ENCODE measurements around the gene YEATS4. TPM values are rescaled to one million over a fixed set of nuclear protein-coding genes. Genes with fewer than 3 reads are reported as not detected.

YEATS4 gene
- total RNA-seq, 1 experiment from 2014 or later: 20.9 TPM

DNA sequence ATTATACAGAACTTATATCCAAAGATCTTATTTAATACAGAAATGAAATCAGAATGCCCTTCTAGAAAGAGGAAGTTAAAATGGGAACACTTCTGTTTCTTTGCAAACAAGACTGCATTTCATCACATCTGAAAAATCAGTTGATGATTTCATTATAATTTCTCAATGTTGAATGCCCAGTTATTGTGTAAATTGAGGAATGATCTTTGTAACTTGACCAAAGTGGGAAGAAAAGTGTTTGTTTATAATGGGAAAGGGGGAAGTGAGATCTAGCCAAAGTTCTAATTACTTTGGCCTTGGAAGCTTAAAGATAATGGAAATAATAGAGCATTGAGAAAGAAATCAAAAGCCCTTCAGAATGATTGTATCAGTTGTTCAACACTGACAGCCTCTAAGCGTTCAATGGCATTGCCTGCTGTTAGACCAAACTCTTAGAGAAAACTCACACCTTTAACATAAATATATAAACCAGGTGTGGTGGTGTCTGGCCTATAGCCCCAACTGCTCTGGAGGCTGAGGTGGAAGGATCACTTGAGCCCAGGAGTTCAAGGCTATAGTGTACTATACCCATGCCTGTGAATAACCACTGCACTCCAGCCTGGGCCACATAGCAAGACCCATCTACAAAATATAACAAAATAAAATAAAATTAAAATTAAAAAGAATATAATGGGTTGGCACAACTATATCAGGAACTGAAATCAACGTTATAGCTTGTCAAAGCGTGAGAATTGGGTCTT is 21.3 kb upstream of the YEATS4 start:
- no peaks in the 10 kb centered on the region; the same call in 1 of the 2 replicates for H3K36me3 ChIP-seq (ENCODE audit: control insufficient read depth, insufficient read depth, low read length)
- TF ChIP-seq, protein P1, sequence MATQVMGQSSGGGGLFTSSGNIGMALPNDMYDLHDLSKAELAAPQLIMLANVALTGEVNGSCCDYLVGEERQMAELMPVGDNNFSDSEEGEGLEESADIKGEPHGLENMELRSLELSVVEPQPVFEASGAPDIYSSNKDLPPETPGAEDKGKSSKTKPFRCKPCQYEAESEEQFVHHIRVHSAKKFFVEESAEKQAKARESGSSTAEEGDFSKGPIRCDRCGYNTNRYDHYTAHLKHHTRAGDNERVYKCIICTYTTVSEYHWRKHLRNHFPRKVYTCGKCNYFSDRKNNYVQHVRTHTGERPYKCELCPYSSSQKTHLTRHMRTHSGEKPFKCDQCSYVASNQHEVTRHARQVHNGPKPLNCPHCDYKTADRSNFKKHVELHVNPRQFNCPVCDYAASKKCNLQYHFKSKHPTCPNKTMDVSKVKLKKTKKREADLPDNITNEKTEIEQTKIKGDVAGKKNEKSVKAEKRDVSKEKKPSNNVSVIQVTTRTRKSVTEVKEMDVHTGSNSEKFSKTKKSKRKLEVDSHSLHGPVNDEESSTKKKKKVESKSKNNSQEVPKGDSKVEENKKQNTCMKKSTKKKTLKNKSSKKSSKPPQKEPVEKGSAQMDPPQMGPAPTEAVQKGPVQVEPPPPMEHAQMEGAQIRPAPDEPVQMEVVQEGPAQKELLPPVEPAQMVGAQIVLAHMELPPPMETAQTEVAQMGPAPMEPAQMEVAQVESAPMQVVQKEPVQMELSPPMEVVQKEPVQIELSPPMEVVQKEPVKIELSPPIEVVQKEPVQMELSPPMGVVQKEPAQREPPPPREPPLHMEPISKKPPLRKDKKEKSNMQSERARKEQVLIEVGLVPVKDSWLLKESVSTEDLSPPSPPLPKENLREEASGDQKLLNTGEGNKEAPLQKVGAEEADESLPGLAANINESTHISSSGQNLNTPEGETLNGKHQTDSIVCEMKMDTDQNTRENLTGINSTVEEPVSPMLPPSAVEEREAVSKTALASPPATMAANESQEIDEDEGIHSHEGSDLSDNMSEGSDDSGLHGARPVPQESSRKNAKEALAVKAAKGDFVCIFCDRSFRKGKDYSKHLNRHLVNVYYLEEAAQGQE (IDR thresholded peaks at IDR 0.05; ENCODE audit: insufficient read depth in 1 of 2, low read depth in 2 of 2, low read length in 1 of 2): no peak
- TF ChIP-seq, protein P2, sequence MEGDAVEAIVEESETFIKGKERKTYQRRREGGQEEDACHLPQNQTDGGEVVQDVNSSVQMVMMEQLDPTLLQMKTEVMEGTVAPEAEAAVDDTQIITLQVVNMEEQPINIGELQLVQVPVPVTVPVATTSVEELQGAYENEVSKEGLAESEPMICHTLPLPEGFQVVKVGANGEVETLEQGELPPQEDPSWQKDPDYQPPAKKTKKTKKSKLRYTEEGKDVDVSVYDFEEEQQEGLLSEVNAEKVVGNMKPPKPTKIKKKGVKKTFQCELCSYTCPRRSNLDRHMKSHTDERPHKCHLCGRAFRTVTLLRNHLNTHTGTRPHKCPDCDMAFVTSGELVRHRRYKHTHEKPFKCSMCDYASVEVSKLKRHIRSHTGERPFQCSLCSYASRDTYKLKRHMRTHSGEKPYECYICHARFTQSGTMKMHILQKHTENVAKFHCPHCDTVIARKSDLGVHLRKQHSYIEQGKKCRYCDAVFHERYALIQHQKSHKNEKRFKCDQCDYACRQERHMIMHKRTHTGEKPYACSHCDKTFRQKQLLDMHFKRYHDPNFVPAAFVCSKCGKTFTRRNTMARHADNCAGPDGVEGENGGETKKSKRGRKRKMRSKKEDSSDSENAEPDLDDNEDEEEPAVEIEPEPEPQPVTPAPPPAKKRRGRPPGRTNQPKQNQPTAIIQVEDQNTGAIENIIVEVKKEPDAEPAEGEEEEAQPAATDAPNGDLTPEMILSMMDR (IDR thresholded peaks at IDR 0.05): no peak
- TF ChIP-seq TCF7L2 (IDR thresholded peaks at IDR 0.05; ENCODE audit: low read depth, low read length): no peak
- no peak for TF ChIP-seq POLR2AphosphoS5 (IDR thresholded peaks at IDR 0.05; ENCODE audit: low read depth, low read length)
- TF ChIP-seq SIN3A (IDR thresholded peaks at IDR 0.05; ENCODE audit: borderline replicate concordance, insufficient read depth, low read depth, low read length): no peak
- DNase-seq (ENCODE audit: low read depth, low spot score) (no peak), ATAC-seq (no peak)
- ChIA-PET POLR2A (no interaction called here), CTCF (no interaction called here)
- no peaks in the 10 kb centered on the region; the same call in 1 of the 2 replicates for H3K27me3 ChIP-seq (ENCODE audit: control insufficient read depth, insufficient read depth, low read length)
- H3K9me3 ChIP-seq (ENCODE audit: control insufficient read depth, insufficient read depth, low read depth, low read length): no peaks in the 10 kb centered on the region
- H3K4me3 ChIP-seq (ENCODE audit: low read depth in 2 of 2, low read length in 2 of 2): no peak overlapping the region
- no peaks in the 10 kb centered on the region for H3K4me1 ChIP-seq (ENCODE audit: control insufficient read depth, insufficient read depth, low read length)
- H3K27ac ChIP-seq (ENCODE audit: low read length): no peak overlapping the region
- BruUV-seq (replicated peaks): no TSS peak
- in situ Hi-C loops (cut with HindIII; ENCODE audit: low pct_unique_long_range_greater_than_20kb, low sequenced_read_pairs): no loop called here
- intact Hi-C loops (cut with micrococcal nuclease; ENCODE audit: unreplicated experiment): no loop called here

DNA sequence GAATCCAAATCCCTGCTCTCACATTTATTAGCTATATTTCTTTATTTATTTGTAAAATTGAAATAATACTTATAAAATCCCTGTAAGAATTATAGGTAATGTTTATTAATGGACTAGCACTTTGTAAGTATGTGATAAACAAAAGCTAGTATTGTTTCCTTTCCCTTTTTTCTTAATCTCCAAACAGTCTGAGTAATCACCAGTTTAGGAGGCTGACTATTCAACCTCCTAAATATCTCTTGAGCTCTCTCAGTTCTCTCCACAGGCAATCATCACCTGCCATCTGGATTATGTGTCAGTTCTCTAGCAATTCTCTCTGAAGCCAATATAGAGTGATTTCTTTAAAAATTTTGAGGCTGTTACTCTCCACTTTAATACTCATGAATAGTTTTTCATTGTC is 20.6 kb upstream of the YEATS4 start:
- ChIA-PET POLR2A (no interaction called here), CTCF (no interaction called here)
- Histone ChIP-seq H3K4me3 (ENCODE audit: low read depth in 2 of 2, low read length in 2 of 2) (no peak overlapping the region), H3K36me3 (ENCODE audit: control insufficient read depth, insufficient read depth, low read length) (no peaks in the 10 kb centered on the region; the same call in 1 of the 2 replicates), H3K9me3 (ENCODE audit: control insufficient read depth, insufficient read depth, low read depth, low read length) (no peaks in the 10 kb centered on the region), H3K4me1 (ENCODE audit: control insufficient read depth, insufficient read depth, low read length) (no peaks in the 10 kb centered on the region), H3K27me3 (ENCODE audit: control insufficient read depth, insufficient read depth, low read length) (no peaks in the 10 kb centered on the region; the same call in 1 of the 2 replicates), H3K27ac (ENCODE audit: low read length) (no peak overlapping the region)
- TF ChIP-seq TCF7L2 (IDR thresholded peaks at IDR 0.05; ENCODE audit: low read depth, low read length) (no peak), POLR2AphosphoS5 (IDR thresholded peaks at IDR 0.05; ENCODE audit: low read depth, low read length) (no peak), SIN3A (IDR thresholded peaks at IDR 0.05; ENCODE audit: borderline replicate concordance, insufficient read depth, low read depth, low read length) (no peak)
- TF ChIP-seq, protein P2 (IDR thresholded peaks at IDR 0.05): no peak
- TF ChIP-seq, protein P1 (IDR thresholded peaks at IDR 0.05; ENCODE audit: insufficient read depth in 1 of 2, low read depth in 2 of 2, low read length in 1 of 2): no peak
- ATAC-seq (no peak), DNase-seq (ENCODE audit: low read depth, low spot score) (no peak)
- intact Hi-C loops (cut with micrococcal nuclease; ENCODE audit: unreplicated experiment): no loop called here
- in situ Hi-C loops (cut with HindIII; ENCODE audit: low pct_unique_long_range_greater_than_20kb, low sequenced_read_pairs): no loop called here
- BruUV-seq (replicated peaks): no TSS peak

Measured in Panc1 (cell line).